Measurements from ENCODE around the gene ALDH3A1. TPM values are rescaled to one million over a fixed set of nuclear protein-coding genes. Genes with fewer than 3 reads are reported as not detected.

ALDH3A1 gene
- total RNA-seq, 4 donors from 2014 or later: 41.7 to 128 (median 83.9) TPM

GRCh38 chr17:19739241-19740201 is 8.6 kb downstream of the ALDH3A1 start:
- no peaks in the 10 kb centered on the region for H3K9me3 ChIP-seq
- no peak overlapping the region for H3K4me3 ChIP-seq
- DNase-seq (ENCODE audit: low spot score in 2 of 2): no peak
- 91% methylated on average over 19 of the region's 26 CpGs for WGBS
- no peaks in the 10 kb centered on the region for H3K27me3 ChIP-seq
- peaks cover 5% of the 10 kb centered on the region for H3K4me1 ChIP-seq
- peaks cover 3% of the 10 kb centered on the region for H3K36me3 ChIP-seq
- H3K27ac ChIP-seq: no peak overlapping the region
- no peak for TF ChIP-seq POLR2A (IDR thresholded peaks at IDR 0.05)
- no peak for TF ChIP-seq EP300 (IDR thresholded peaks at IDR 0.05)
- TF ChIP-seq POLR2AphosphoS5 (IDR thresholded peaks at IDR 0.05): no peak
- no peak for TF ChIP-seq CTCF (IDR thresholded peaks at IDR 0.05)

DNA sequence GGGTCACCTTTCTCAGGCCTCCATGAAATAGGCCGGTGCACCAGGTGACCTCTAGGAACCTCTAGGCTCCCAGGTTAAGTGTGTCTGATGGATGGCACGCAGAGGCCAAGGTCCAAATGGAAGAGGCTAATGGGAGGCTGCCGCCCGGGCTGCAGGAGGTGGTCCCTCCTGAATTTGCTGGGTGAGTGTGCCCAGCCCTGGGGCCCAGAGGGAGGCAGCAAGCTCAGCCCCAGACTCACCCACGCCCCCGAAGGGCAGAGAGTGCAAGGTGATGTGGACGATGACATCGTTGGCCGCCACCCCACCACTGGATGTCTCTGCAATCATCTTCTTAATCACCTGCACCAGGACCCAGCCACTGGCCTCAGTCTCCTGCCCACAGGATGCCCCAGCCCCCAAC is 9.3 kb downstream of the ALDH3A1 start:
- no peak overlapping the region for H3K4me3 ChIP-seq
- H3K4me1 ChIP-seq: no peaks in the 10 kb centered on the region
- H3K36me3 ChIP-seq: peaks cover 3% of the 10 kb centered on the region
- H3K9me3 ChIP-seq: no peaks in the 10 kb centered on the region
- no peak for DNase-seq (ENCODE audit: low spot score in 2 of 2)
- WGBS: 80% methylated on average over 1 of the region's 9 CpGs
- no peak overlapping the region for H3K27ac ChIP-seq
- TF ChIP-seq POLR2AphosphoS5 (IDR thresholded peaks at IDR 0.05) (no peak), CTCF (IDR thresholded peaks at IDR 0.05) (no peak), POLR2A (IDR thresholded peaks at IDR 0.05) (no peak), EP300 (IDR thresholded peaks at IDR 0.05) (no peak)
- no peaks in the 10 kb centered on the region for H3K27me3 ChIP-seq

DNA sequence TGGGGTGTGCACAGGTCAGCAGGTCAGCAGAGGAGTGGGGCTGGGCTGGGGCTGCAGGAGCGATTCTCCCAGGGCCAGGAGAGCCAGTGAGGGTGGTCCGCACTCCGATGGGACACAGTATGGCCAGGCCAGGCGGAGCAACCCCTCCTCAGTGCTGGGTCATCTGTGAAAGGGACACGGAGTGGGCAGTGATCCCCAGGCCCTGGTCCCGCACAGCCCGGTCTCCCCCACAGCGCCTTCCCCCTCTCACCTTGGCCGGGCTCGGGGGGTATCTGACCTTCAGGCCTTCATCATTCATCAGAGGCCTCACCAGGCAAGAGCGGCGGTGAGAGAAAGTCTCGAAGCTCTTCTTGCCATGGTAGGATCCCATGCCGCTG is 10.0 kb downstream of the ALDH3A1 start:
- Histone ChIP-seq H3K27me3 (no peaks in the 10 kb centered on the region), H3K4me1 (no peaks in the 10 kb centered on the region), H3K4me3 (no peak overlapping the region), H3K27ac (no peak overlapping the region), H3K36me3 (peaks cover 3% of the 10 kb centered on the region), H3K9me3 (no peaks in the 10 kb centered on the region)
- TF ChIP-seq CTCF (IDR thresholded peaks at IDR 0.05): no peak
- TF ChIP-seq POLR2AphosphoS5 (IDR thresholded peaks at IDR 0.05): no peak
- no peak for TF ChIP-seq EP300 (IDR thresholded peaks at IDR 0.05)
- TF ChIP-seq POLR2A (IDR thresholded peaks at IDR 0.05): no peak
- no peak for DNase-seq (ENCODE audit: low spot score in 2 of 2)
- 96% methylated on average over 13 of the region's 14 CpGs for WGBS

GRCh38 chr17:19737305-19738072 is 10.6 kb downstream of the ALDH3A1 start:
- H3K9me3 ChIP-seq: no peaks in the 10 kb centered on the region

More at GRCh38 chr17:19737305-19738072, 10.6 kb downstream of the ALDH3A1 start:
- no peak for TF ChIP-seq EP300 (IDR thresholded peaks at IDR 0.05)
- TF ChIP-seq CTCF (IDR thresholded peaks at IDR 0.05): no peak
- TF ChIP-seq POLR2AphosphoS5 (IDR thresholded peaks at IDR 0.05): no peak
- TF ChIP-seq POLR2A (IDR thresholded peaks at IDR 0.05): no peak
- no peak for DNase-seq (ENCODE audit: low spot score in 2 of 2)
- no peaks in the 10 kb centered on the region for H3K4me1 ChIP-seq
- no peaks in the 10 kb centered on the region for H3K27me3 ChIP-seq
- H3K27ac ChIP-seq: no peak overlapping the region
- WGBS: 70% methylated on average over 5 of the region's 15 CpGs
- peaks cover 3% of the 10 kb centered on the region for H3K36me3 ChIP-seq
- no peak overlapping the region for H3K4me3 ChIP-seq

Measured in suprapubic skin (tissue), 4 donors.